ENCODE measurements around the gene SSC4D.

- TF ChIP-seq POLR2A (IDR thresholded peaks at IDR 0.05) (no peak), CTCF (IDR thresholded peaks at IDR 0.05 in 8 of 11, conservative IDR thresholded peaks at IDR 0.05 in 3 of 11) (no peak)
Observed at GRCh38 chr7:76407718-76408117, 1.8 kb downstream of the SSC4D start.

Data from spleen (tissue), 7 donors.